MCF 10A (cell line): ENCODE data around the gene FAM210B. TPM values are rescaled to one million over a fixed set of nuclear protein-coding genes. Genes with fewer than 3 reads are reported as not detected.
A peak's percentile ranks its signal among the peaks of the same experiment; 100 is the strongest.
"Not testable (repeated sequence)": the region's sequence is repeated elsewhere in the genome, so short reads cannot be mapped to it uniquely, and the experiment has no call there.

Experiments used
- BruUV-seq: library from RNA; stranded (reverse); fragments of 400-500 nt; replicated peaks from 2 replicates; lab custom pipeline; 2021; lab: Mats Ljungman, UMichigan
- CTCF ChIA-PET: fragments of 300-600 bp; sonication (Branson Sonifier 250); formaldehyde crosslinking; extraction: SDS; loops from one replicate; lab custom pipeline; 2021; ENCODE audit warnings: antibody characterized with exemption, inconsistent platforms; lab: Yijun Ruan, JAX
- POLR2A ChIA-PET: fragments of 300-600, 350-650 bp; sonication (Branson Sonifier 250); formaldehyde crosslinking; extraction: SDS; loops from one replicate; lab custom pipeline; 2020; ENCODE audit warnings: antibody characterized with exemption, inconsistent platforms; lab: Yijun Ruan, JAX
- DNase-seq: peaks from one replicate; pipeline ENCODE4 v3.0.0-alpha.2; 2018; ENCODE audit not compliant: unreplicated experiment
- H3K27ac Mint-ChIP-seq: one replicate; pipeline ENCODE4 v1.8.0; 2022; ENCODE audit warnings: mild to moderate bottlenecking, low read depth, mixed read lengths; ENCODE audit not compliant: unreplicated experiment
- H3K27me3 Mint-ChIP-seq: one replicate; pipeline ENCODE4 v1.8.0; 2022; ENCODE audit warnings: mixed read lengths; ENCODE audit not compliant: insufficient read depth, unreplicated experiment
- H3K36me3 Mint-ChIP-seq: one replicate; pipeline ENCODE4 v1.8.0; 2022; ENCODE audit warnings: mild to moderate bottlenecking, moderate library complexity, mixed read lengths; ENCODE audit not compliant: insufficient read depth, unreplicated experiment
- H3K4me1 Mint-ChIP-seq: one replicate; pipeline ENCODE4 v1.8.0; 2022; ENCODE audit warnings: mixed read lengths; ENCODE audit not compliant: insufficient read depth, unreplicated experiment
- H3K4me3 Mint-ChIP-seq: one replicate; pipeline ENCODE4 v1.8.0; 2022; ENCODE audit warnings: mild to moderate bottlenecking, moderate library complexity, mixed read lengths; ENCODE audit not compliant: unreplicated experiment
- H3K9me3 Mint-ChIP-seq: one replicate; pipeline ENCODE4 v1.8.0; 2022; ENCODE audit warnings: mixed read lengths; ENCODE audit not compliant: unreplicated experiment
- CTCF ChIP-seq: fragments of 200-600 bp; IDR thresholded peaks from one replicate; pipeline ENCODE4 v1.8.0; 2022; ENCODE audit warnings: antibody characterized with exemption, mild to moderate bottlenecking; ENCODE audit not compliant: unreplicated experiment
- intact Hi-C: fragments of 100-400 bp; cut with micrococcal nuclease; formaldehyde crosslinking; loops from 2 replicates; pipeline ENCODE4 v1.14.1; 2022
- total RNA-seq: library from RNA; stranded (reverse); gene quantifications from 2 replicates; pipeline ENCODE4 v1.2.3, GENCODE V29; 2022

The FAM210B gene
- total RNA-seq, 1 experiment from 2014 or later, result 38.2 TPM

- POLR2A ChIA-PET, result no interaction called here
Measured at GRCh38 chr20:56388882-56389281, 30.1 kb downstream of the FAM210B start.

GRCh38 chr20:56389807-56390206 lies 31.0 kb downstream of the FAM210B start:
- ChIA-PET CTCF (interaction anchor here (0.6 kb wide), 1 partner anchor 16 kb away, joined by 4 read pairs; no protein-coding TSS in a partner anchor), POLR2A (interaction anchor here (6.8 kb wide), 1 partner anchor 31 kb away, joined by 100 read pairs; the partner anchor contains the start of gene FAM210B)
- TF ChIP-seq CTCF, result no peak
- no TSS peak for BruUV-seq
- DNase-seq, result no peak
- H3K9me3 Mint-ChIP-seq, result no peaks in the 10 kb centered on the region
- peaks cover 22% of the 10 kb centered on the region for H3K36me3 Mint-ChIP-seq
- no peak overlapping the region for H3K27ac Mint-ChIP-seq
- no peak overlapping the region for H3K4me3 Mint-ChIP-seq
- peaks cover 27% of the 10 kb centered on the region for H3K4me1 Mint-ChIP-seq
- intact Hi-C loops, result no loop called here
- H3K27me3 Mint-ChIP-seq, result no peaks in the 10 kb centered on the region

More at GRCh38 chr20:56388882-56389281, 30.1 kb downstream of the FAM210B start:
- Mint-ChIP-seq H3K36me3 (peaks cover 20% of the 10 kb centered on the region), H3K27me3 (no peaks in the 10 kb centered on the region), H3K4me3 (no peak overlapping the region), H3K4me1 (peaks cover 27% of the 10 kb centered on the region), H3K27ac (peak overlapping the region; percentile 1), H3K9me3 (no peaks in the 10 kb centered on the region)
- DNase-seq, result no peak
- no TSS peak for BruUV-seq
- no peak for TF ChIP-seq CTCF
- CTCF ChIA-PET, result interaction anchor here (1.5 kb wide), 1 partner anchor 201 kb away, joined by 7 read pairs; no protein-coding TSS in a partner anchor
- intact Hi-C loops, result no loop called here

DNA sequence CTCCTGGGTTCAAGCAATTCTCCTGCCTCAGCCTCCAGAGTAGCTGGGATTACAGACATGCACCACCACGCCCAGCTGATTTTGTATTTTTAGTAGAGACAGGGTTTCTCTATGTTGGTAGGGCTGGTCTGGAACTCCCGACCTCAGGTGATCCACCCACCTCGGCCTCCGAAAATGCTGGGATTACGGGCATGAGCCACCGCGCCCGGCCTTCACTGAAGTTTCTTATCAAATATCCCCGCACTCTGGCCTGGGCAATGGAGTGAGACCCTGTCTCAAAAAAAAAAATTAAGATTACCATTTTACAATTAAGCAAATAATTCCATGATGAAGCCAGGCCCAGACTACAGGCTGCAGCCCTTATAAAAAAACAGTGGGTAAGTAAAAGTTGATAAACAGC lies 31.6 kb downstream of the FAM210B start:
- BruUV-seq, DNase-seq, H3K4me3 Mint-ChIP-seq, intact Hi-C loops, H3K27ac Mint-ChIP-seq, H3K27me3 Mint-ChIP-seq, H3K9me3 Mint-ChIP-seq: not testable (repeated sequence)
- CTCF ChIA-PET, result interaction anchor here (2.2 to 3.0 kb wide), 2 partner anchors 16 to 202 kb away, joined by 7 to 30 read pairs; no protein-coding TSS in a partner anchor
- peaks cover 28% of the 10 kb centered on the region for H3K36me3 Mint-ChIP-seq
- peaks cover 27% of the 10 kb centered on the region for H3K4me1 Mint-ChIP-seq
- POLR2A ChIA-PET, result interaction anchor here (1.1 to 6.8 kb wide), 3 partner anchors 14 to 31 kb away, joined by 4 to 100 read pairs (median 5); partner anchors contain the start of gene FAM210B

DNA sequence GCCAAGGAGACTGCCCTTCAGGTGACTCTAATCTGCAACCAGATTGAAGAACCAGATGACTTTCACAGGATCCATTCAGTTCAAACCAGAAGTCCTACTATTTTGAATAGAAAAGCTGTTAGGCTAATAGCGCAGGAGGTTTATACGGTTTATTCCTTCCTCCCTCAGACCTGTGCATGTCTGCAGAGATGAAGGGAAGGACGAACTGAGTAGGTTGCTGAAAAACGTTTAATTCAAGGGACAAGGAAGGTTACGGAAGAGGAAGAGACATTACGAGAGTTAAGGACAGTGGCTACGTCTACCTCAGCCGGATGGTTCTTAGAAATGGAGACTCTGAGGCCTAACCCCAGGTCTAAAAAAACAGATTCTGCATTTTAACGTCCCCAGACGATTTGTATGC lies 32.3 kb downstream of the FAM210B start:
- Mint-ChIP-seq H3K9me3 (no peaks in the 10 kb centered on the region), H3K27me3 (no peaks in the 10 kb centered on the region), H3K36me3 (peaks cover 33% of the 10 kb centered on the region), H3K27ac (no peak overlapping the region), H3K4me1 (peaks cover 27% of the 10 kb centered on the region), H3K4me3 (no peak overlapping the region)
- DNase-seq, result no peak
- ChIA-PET CTCF (interaction anchor here (0.6 to 3.0 kb wide), 7 partner anchors 17 to 671 kb away, joined by 3 to 30 read pairs (median 4); partner anchors contain the start of gene FAM210B), POLR2A (interaction anchor here (0.6 to 6.8 kb wide), 6 partner anchors 9 to 78 kb away, joined by 4 to 100 read pairs (median 4); partner anchors contain the start of genes FAM210B and RTF2)
- BruUV-seq, result TSS peak; percentile 87
- intact Hi-C loops, result no loop called here
- TF ChIP-seq CTCF, result no peak
